ENCODE measurements around the gene CXCL17.

Gene CXCL17

GRCh38 chr19:42423462-42424344, 19.0 kb downstream of the CXCL17 start:
- DNase-seq (ENCODE audit: low read depth), result peak; percentile 87

DNA sequence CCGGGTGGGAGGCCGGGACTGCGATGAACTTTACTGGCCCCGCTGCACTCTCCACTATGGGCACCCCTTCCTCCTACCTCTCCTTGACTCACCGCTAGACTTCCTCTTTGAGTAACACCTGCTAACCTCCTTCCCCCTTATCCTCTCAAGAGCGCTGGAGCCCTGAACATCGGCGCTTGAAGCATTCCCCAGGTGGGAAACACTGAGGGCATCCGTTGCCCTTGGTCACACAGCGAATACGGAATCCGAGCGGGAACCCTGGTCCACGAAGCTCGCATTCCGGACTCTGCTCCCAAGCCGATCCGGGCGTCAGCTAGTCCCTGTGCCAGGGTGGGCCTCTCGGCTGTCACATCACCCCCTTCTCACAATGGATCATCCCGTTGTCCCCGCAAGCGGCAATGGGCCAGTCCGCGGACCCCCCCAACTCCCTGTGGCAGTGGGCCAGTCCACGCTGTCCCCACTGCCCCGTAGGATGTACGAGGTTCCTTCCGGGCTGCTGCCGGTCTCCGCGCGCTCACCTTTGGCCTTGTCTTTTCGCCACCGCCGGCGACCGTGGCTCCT, 19.8 kb downstream of the CXCL17 start:
- DNase-seq (ENCODE audit: low read depth), result peak; percentile 33

DNA sequence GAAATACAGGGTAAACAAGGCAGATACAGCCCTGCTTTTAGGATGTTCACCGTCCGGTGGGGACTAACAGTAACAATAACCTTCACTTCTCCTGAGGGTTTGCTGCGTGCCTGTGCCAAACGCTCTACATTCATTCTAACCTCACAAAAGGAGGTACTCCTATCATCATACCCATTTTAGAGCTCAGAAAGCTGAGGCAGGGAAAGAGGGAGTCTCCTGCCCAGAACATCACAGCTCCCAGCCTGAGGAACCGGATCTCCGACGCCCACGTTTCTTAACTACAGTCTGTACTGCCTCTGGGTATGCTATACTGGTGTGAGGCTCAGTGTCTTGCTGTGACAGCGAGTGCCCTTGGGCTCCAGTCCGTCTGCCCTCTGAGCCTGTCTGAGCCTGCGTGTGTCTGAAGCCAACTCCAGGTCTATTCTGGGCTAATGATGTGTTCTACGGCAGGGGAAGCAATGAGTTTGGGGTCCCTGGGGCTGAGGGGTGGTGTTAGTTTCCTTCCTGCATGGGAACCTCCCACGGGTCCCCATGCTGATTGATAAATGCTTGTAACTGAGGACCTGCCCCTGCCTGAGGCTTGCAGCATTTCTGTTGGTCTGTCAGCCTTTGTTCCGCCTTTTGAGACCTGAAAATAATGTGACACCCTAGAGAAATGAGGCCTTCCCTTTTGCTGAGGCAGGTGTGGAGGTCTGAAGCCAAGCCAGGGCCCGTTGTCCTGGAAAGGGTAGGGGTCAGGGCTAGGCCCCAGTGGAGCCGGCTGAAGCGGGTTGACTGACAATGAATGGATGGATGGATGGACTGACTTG, 20.4 kb downstream of the CXCL17 start:
- no peak for DNase-seq (ENCODE audit: low read depth)

DNA sequence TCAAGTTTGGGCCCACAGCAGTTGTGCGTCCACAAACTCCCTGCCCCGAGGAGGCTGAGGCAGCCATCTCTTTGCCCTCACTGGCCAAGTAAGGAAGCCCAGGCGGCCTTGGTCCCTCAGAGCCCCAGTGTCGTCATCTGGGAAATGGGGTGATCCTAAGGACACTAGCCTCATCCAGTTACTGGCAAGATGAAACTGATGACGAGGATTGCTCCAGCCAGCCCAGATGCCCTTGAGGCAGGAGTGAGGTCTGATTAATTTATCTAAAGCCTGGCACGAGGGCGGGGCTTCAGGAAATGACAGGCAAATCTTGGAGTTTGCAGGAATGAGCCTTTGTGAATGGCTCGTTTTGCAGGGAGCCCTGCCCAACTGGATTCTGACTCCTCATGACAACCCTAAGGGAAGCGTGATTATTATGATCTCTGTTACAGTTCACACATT, 21.1 kb downstream of the CXCL17 start:
- no peak for DNase-seq (ENCODE audit: low read depth)

GRCh38 chr19:42421101-42421500, 21.6 kb downstream of the CXCL17 start:
- no peak for DNase-seq (ENCODE audit: low read depth)

- peak; percentile 54 for DNase-seq (ENCODE audit: low read depth)
Observed at GRCh38 chr19:42420055-42420544, 22.6 kb downstream of the CXCL17 start.

GRCh38 chr19:42419309-42419708, 23.4 kb downstream of the CXCL17 start:
- no peak for DNase-seq (ENCODE audit: low read depth)

DNA sequence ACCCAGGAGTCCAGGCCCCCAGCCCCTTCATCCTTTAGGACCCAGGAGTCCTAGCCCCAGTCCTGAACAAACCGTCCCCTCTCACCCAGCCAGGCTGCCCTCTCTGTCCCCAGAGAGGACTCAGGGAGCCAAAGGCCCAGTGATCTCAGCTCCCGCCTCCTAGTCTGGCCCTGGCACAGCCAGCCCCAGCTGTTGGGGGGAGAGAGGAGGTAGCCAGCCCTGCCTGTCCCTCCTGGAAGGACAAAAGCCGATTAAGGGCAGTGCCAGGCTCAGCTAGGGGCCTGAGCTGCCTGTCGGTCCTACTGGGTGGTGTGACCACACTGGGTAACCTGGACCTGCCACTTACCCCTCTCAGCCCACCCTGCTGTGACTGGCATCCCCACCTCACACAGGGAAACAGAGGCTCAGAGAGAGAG, 30.1 kb downstream of the CXCL17 start:
- no peak for DNase-seq (ENCODE audit: low read depth)

DNA sequence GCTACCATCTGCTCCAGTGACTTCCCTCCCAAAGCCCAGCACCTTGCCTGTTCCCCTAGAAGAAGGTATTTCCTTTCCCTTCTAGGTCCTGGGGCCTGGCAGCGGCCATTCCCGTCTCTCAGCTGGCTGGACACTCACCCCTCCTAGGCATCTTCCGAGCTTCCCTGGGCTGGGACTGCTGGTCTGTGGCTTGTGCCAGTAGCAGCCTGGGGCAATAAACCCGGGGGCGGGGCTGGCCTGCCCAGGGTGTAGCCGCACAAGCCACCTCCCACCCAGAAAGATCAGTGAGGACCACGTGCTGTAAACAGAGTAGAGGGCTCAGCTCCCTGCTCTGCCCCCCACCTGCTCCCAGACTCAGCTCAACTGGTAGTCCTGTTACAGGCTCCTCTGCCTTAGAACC, 30.5 kb downstream of the CXCL17 start:
- DNase-seq (ENCODE audit: low read depth), result no peak

GRCh38 chr19:42411581-42412178, 31.1 kb downstream of the CXCL17 start:
- DNase-seq (ENCODE audit: low read depth), result no peak

DNA sequence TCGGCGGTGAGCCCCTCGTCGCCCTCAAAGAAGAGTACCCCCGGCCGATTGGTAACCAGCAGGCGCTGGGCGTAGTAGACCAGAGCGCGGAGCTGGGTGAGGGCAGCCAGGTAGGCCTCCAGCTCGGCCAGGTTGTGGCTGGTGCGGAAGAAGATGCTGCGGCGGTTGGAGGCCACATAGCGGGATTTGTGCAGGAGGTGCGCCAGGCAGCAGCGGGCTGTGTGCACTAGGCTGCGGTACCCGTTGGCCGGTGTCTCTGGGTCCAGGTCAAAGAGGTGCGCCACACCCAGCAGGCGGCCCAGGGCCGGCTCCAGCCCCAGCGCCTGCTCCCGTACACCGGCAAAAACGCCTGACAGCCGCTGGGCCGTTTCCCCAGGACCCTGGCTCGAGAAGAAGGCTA, 32.4 kb downstream of the CXCL17 start:
- DNase-seq (ENCODE audit: low read depth), result no peak

- no peak for DNase-seq (ENCODE audit: low read depth)
Observed at GRCh38 chr19:42409477-42409876, 33.3 kb downstream of the CXCL17 start.

- DNase-seq (ENCODE audit: low read depth), result no peak
Observed at GRCh38 chr19:42407816-42408175, 35.0 kb downstream of the CXCL17 start.

DNA sequence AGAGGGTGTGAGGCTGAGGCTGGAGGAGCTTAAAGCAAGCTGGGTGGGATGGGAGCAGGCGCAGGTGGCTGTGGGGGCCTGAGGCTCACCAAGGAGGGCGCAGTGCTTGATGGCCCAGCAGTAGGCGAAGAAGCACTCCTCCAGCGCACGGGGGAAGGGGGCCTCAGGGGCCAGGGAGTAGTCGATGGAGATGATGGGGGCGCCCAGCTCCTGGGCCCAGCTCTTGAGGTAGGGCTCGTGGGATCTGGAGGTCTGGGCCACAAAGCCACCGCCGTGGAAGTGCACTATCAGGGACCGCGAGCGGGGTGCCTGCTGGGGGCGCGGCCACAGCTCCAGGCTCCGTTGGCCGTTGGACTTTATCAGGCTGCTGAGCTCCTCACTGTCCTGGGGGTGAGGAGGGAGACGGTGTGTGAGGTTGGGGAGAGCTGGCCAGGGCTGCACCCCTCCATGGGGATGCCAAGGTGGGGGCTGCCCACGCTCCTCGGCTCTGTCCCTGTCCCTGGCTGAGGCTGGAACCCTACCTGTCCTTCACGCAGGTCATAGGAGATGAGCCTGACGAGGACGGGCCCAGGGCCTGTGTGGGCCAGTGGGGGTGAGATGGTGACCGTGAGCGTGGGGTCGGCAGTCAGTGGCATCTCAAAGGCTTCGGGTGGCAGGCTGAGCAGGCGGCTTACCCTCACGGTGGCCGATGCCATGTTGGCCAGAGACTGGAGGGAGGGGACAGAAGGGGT, 35.5 kb downstream of the CXCL17 start:
- no peak for DNase-seq (ENCODE audit: low read depth)

DNA sequence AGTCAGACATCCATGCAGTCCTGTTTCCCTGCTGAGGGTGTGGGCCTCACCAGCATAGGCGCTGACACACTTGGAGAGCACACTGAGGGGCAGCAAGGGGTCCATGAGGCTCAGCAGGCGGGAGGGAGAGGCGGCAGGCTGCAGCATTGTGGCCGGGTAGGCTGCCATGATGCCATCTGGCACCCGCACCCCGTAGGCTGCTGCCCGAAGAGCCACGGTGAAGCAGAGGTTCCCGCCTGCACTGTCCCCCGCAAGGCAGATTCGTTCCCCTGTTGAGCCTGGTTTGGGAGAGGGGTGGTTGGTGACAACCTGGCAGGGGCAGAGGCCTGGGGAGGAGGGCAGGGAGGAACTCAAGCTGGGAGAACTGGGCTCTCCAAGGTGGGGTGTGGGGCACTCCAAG, 36.6 kb downstream of the CXCL17 start:
- no peak for DNase-seq (ENCODE audit: low read depth)

DNA sequence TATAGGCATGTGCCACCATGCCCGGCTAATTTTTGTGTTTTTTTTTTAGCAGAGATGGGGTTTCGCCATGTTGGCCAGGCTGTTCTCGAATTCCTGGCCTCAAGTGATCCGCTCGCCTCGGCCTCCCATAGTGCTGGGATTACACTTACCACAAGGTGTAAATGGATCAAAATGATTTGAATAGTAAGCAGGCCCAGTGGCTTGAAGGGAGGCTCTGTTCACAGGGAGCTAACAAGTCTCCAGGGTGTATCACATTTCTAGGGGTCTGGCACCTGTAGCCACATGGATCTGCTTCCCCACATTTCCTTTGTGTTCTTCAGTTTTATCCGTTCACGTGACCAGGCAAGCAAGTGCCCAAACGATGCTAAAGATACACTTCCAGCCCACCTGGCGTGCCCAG, 39.2 kb downstream of the CXCL17 start:
- DNase-seq (ENCODE audit: low read depth), result no peak

GRCh38 chr19:42402376-42403116, 40.2 kb downstream of the CXCL17 start:
- DNase-seq (ENCODE audit: low read depth), result no peak

GRCh38 chr19:42401365-42402303, 41.1 kb downstream of the CXCL17 start:
- peak; percentile 60 for DNase-seq (ENCODE audit: low read depth)

- DNase-seq (ENCODE audit: low read depth), result no peak
Observed at GRCh38 chr19:42400404-42400803, 42.3 kb downstream of the CXCL17 start.

All from stimulated activated CD8-positive, alpha-beta memory T cell treated with anti-CD3 and anti-CD28 coated beads, Interleukin-7, amount 100 ng/mL, for 24 hours (primary cell).